Activated naive CD4-positive, alpha-beta T cell treated with Interleukin-2 at 50 U/mL for 16 hours (primary cell): ENCODE measurements around the gene SLC37A2.

ENCODE experiments used
- DNase-seq: peaks from one replicate; pipeline ENCODE4 v3.0.0-alpha.2; 2020

Gene SLC37A2

DNA sequence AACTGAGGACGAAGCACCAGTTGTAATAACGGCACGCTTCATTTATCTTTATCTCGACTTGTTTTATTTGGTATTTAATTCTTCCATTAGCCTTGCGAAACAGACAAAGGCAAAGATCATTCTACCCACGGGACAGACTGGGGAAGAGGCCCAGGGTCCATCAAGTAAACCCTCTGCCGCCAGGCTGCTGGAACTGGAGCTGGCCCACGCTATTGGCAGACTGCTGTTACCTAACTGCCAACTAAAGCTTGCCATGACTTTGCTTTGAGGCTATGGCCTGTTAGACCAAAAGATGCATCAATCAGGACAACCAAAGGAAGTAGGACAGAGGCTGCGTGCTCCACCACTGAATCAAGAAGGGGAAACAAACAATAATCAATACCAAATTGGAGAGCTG lies 49.1 kb downstream of the SLC37A2 start:
- DNase-seq, result no peak

DNA sequence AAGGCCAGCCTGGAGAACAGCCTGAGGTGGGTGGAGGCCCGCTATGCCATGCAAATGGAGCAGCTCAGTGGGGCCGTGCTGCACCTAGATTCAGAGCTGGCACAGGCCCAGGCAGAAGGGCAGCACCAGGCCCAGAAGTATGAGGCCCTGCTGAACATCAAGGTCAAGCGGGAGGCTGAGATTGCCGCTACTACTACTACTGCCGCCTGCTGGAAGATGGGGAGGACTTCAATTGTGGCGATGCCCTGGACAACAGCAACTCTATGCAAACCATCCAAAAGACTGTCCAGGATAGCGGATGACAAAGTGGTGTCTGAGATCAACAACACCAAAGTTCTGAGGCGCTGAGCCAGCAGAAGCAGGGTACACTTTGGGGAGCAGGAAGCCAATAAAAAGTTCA lies 51.4 kb downstream of the SLC37A2 start:
- DNase-seq, result no peak

DNA sequence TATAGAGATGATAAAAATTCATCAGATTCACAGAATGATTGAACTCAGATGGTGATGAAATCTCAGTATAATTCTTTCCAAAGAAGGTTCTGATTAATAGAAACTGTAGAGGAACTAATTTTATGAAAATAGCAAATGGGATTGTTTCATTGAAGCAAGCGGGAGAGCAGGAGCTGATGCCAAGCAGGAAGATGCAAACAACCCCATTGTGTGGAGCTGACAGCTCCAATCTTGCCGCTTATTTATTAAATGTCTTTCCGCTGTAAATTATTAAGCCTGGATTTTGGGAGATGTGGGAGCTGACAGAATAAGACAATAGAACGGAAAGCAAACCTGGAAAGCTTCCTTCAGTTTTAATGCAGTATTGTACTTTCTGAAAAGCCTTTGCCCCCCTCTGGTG lies 54.3 kb downstream of the SLC37A2 start:
- no peak for DNase-seq

DNA sequence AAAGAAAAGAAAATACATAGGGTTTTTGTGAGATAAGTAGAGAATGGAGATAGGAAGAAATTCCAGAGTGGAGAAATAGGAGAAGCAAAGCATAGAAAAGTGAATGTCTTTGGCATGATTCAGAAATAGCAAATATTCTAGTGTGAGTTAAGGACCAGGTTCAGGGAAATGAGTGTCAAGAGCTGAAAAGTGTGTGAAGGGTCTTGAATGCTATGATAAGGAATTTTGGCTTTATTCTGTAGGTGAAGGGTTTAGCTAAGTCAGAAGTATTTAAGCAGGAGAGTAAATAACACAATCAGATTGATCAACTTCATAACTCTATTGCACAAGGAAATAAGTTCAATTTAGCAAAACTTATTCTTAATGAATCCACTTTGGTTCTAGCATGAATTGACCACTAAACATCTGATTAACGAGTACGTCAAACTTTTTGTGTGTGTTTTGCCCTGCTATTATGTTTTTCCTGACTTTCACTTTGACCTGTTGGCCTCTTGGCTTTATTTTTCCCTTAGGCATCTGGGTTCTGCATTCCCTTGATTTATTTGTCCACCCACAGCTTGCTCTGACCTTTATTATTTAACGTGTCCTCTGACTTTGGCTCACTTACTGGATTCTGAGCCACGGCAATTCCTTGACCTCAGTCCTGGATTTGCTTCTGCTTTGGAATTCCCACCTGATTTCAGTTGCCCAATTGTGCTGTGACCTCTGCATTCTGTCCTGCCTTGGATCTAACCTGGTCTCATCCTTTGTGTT lies 60.3 kb downstream of the SLC37A2 start:
- DNase-seq, result no peak

DNA sequence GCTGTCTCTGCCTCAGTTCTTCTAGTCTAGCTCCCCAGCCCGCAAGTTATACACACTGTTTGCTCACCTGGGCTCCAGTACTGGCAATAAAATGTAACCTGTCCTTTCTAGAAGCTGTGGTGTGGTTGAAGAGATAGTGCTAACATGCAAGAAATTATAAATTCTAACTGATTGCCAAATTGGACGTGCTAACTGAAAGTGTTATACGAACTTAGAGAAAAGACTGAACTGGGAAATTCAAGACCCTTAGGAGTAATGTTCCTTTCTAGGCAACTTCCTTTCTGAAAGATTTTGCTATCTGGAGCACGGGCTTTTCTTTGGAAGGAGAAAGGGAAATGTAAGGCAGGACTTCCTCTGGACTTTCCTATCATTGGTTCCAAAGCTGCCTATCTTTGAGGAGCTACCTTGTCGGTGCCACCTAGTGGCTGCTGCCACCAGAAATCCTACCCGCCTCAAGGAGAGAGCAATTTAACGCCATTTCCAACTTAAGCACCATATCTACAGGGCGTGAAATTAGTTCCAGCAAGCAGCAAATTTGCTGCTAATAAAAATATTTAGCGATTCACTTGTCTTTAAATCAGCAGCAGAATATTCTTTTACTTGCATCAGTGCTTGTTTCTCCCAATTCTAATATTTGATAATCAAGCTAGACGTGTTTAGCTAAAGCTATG lies 61.0 kb downstream of the SLC37A2 start:
- peak; percentile 36 for DNase-seq

DNA sequence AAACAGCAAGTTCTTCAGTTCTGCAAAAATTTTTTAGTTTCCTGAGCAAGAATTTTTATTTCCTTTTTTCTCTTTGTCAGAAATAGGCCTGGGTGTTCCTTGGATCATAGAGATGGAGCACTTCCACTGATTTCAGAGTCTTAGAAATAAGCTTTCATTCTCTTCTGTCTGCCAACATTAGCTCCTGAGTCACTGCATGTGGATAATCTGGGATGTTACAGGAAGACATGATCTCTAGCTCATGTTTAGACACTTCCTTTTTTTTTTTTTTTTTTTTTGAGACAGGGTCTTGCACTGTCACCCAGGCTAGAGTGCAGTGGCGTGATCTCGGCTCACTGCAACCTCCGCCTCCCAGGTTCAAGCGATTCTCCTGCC lies 61.5 kb downstream of the SLC37A2 start:
- no peak for DNase-seq

DNA sequence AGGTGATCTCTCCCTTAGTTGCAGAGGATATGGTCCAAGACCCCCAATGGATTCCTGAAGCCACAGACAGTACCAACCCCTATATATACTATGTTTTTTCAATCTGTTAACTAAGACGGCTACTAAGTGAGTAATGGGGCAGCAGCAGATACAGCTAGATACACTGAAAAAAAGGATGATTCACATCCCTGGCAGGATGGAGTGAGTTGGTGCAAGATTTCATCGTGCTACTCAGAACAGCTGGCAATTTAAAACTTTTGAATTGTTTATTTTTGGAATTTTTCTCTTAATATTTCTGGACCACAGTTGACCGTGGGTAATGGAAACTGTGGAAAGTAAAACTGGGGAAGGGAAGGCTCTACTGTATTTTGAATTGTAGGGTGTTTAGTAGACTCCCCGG lies 65.3 kb downstream of the SLC37A2 start:
- no peak for DNase-seq

DNA sequence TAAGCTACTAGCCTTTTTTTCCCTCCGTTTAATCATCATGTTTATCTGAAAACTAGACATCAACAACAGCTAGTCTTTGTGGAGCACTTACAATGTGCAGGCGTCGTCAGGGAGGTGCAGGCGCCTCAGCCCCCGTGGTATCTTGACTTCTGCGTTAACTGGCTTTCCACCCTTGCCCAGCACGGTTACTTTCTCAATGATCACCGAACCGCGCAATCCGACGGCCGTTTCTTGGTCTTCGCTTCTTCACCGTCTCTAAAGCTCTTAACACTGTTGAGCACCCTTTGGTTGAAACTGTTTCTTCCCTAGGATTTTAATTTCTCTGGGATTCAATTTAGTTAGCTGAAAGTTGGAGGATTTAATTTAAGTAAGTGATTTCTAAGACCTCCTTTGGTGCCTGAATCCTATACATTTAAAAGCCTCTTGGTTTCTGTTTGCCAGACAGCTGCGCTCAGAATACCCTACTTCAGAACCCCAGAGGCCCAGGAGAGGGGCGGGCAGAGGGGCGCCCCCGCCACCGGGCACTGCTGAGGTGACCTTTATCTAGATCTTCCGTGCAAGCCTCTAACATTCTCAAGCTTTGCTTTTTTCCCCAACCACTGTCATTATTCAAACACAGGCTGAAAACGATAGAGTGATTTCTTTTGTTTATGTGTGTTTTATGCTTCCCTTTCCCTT lies 66.3 kb downstream of the SLC37A2 start:
- no peak for DNase-seq

DNA sequence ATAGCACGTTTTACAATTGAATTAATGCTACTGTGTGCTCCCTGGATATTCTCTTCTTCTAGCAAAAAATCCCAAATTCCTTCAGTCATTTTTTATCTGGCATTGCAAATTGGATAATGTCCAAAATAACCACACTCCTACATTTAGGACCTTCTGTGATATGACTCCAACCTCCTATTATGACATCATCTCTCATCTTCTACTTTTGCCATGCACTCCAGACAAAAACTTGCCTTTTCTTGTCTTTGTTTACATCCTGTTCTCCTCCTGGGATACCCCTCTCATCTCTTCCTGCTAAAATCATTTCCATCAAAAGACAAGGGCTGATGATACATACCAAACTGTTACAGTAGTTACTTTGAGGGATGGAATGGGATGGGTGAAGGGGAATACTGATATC lies 69.0 kb downstream of the SLC37A2 start:
- DNase-seq, result no peak

DNA sequence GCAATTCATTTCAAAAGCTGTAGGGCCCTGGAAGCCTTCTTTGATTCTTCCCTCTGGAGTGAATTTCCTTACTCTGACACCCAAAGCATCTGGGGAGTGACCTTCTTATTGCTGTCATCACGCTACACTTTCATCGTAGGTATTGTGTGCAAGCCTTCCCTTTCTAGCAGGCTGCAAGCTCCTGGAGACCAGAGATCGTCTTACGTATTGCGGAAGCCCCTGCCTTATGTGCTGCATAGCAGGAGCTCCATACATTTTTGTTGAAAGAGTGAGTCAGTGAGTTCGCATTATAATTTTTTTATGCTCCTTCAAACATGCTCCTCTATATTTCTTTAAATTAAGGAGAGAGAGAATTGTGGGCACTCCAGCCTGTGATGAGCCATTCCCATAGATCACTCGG lies 69.5 kb downstream of the SLC37A2 start:
- no peak for DNase-seq

DNA sequence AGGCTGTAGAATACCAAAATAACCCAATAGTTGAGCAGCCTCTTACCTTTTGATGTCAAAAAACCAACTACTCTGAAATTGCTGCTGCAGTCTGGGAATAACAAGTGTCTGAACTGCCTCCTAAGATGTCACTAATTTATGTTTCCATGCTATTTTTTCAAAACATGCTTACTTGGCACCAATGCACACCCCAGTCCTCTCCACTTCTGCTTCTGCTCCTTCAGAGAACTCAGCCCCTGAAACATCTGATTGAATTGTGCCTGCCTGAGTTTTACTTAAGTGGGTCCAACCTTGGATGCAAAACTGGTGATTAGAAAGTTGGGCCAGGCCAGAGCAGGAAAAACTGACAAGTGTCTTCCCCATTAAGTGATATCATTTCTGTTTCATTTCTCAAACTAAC lies 72.9 kb downstream of the SLC37A2 start:
- no peak for DNase-seq

DNA sequence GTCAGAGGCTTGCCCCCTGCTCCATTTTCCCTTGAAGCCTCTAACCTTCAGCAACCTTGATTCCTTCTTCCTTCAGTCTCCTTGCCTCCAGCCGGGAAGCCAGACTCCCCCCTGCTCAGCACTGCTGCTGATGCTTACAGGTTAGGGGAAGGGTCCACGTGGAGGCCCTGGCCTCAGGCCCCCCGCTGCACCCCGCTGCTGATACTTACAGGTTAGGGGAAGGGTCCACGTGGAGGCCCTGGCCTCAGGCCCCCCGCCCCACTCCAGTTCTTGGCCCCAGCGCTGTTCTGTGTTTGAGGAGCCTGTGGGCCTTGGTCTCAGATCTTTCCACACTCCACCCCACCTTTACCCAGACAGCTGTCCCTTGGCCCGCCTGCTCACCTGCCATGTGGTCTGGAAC lies 75.9 kb downstream of the SLC37A2 start:
- no peak for DNase-seq

DNA sequence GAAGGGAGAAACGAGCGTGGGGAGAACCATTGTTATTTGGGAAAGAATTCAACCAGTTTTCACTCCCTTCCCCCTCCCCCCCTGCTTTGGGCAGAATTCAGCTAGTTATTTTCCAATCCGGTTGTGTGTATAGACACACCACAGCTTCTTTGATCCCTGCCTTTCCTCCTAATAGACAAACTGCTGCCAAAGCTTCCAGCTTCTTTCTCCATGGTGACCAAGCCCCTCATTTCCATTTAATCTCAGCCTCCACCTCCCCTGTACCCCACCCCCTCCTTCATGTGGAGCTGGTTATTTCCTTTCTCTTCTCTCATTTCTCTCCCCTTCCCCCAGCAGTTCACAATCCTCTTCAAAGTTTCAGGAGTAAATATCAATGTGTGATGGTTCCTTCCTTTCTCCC lies 76.7 kb downstream of the SLC37A2 start:
- no peak for DNase-seq
